ENCODE data around the gene MDP1.

MDP1 gene

GRCh38 chr14:24215495-24216344 is at the start of gene MDP1:
TSS of gene MDP1 (minus strand) at chr14:24216066. CDS start at chr14:24215955, 111 bp downstream.
- H3K9me3 ChIP-seq (ENCODE audit: control insufficient read depth in 1 of 2, low read length in 2 of 2) = no peaks in the 10 kb centered on the region
- H3K4me3 ChIP-seq (ENCODE audit: low read depth in 1 of 2, low read length in 2 of 2) = peak within 1 kb of the TSS; percentile 84 to 96
- peaks cover under 1 to 20% of the 10 kb centered on the region in 2 donors for H3K36me3 ChIP-seq (ENCODE audit: control insufficient read depth in 1 of 2, insufficient read depth in 2 of 2, low read length in 2 of 2)
- peak within 1 kb of the TSS; percentile 74 for H3K27ac ChIP-seq (ENCODE audit: low read depth, low read length)
- H3K4me1 ChIP-seq (ENCODE audit: control insufficient read depth in 1 of 2, insufficient read depth in 2 of 2, low read length in 2 of 2) = peaks cover 16 to 21% of the 10 kb centered on the region in 2 donors
- peak within 1 kb of the TSS; percentile 83 to 99 for H3K9ac ChIP-seq (ENCODE audit: low read depth in 1 of 2, low read length in 2 of 2)
- no peaks in the 10 kb centered on the region for H3K27me3 ChIP-seq (ENCODE audit: control insufficient read depth in 1 of 2, insufficient read depth in 2 of 2, low read length in 2 of 2)

- H3K36me3 ChIP-seq (ENCODE audit: control insufficient read depth in 1 of 2, insufficient read depth in 2 of 2, low read length in 2 of 2) = peaks cover 22 to 47% of the 10 kb centered on the region in 2 donors
- no peak overlapping the region for H3K4me3 ChIP-seq (ENCODE audit: low read depth in 1 of 2, low read length in 2 of 2)
- no peaks in the 10 kb centered on the region for H3K4me1 ChIP-seq (ENCODE audit: control insufficient read depth in 1 of 2, insufficient read depth in 2 of 2, low read length in 2 of 2)
- H3K27me3 ChIP-seq (ENCODE audit: control insufficient read depth in 1 of 2, insufficient read depth in 2 of 2, low read length in 2 of 2) = no peaks in the 10 kb centered on the region
- no peak overlapping the region for H3K27ac ChIP-seq (ENCODE audit: low read depth, low read length)
- H3K9me3 ChIP-seq (ENCODE audit: control insufficient read depth in 1 of 2, low read length in 2 of 2) = no peaks in the 10 kb centered on the region
- H3K9ac ChIP-seq (ENCODE audit: low read depth in 1 of 2, low read length in 2 of 2) = no peak overlapping the region
Measured at GRCh38 chr14:24264298-24264697, 48.4 kb upstream of the MDP1 start.

- H3K27ac ChIP-seq (ENCODE audit: low read depth, low read length) = no peak overlapping the region
- no peaks in the 10 kb centered on the region for H3K27me3 ChIP-seq (ENCODE audit: control insufficient read depth in 1 of 2, insufficient read depth in 2 of 2, low read length in 2 of 2)
- H3K4me3 ChIP-seq (ENCODE audit: low read depth in 1 of 2, low read length in 2 of 2) = no peak overlapping the region
- H3K4me1 ChIP-seq (ENCODE audit: control insufficient read depth in 1 of 2, insufficient read depth in 2 of 2, low read length in 2 of 2) = no peaks in the 10 kb centered on the region
- H3K9me3 ChIP-seq (ENCODE audit: control insufficient read depth in 1 of 2, low read length in 2 of 2) = no peaks in the 10 kb centered on the region
- H3K36me3 ChIP-seq (ENCODE audit: control insufficient read depth in 1 of 2, insufficient read depth in 2 of 2, low read length in 2 of 2) = peaks cover 17 to 43% of the 10 kb centered on the region in 2 donors
- H3K9ac ChIP-seq (ENCODE audit: low read depth in 1 of 2, low read length in 2 of 2) = no peak overlapping the region
Measured at GRCh38 chr14:24263848-24264247, 48.0 kb upstream of the MDP1 start.

- H3K27me3 ChIP-seq (ENCODE audit: control insufficient read depth in 1 of 2, insufficient read depth in 2 of 2, low read length in 2 of 2) = no peaks in the 10 kb centered on the region
- H3K9ac ChIP-seq (ENCODE audit: low read depth in 1 of 2, low read length in 2 of 2) = no peak within 1 kb of the TSS
- no peaks in the 10 kb centered on the region for H3K4me1 ChIP-seq (ENCODE audit: control insufficient read depth in 1 of 2, insufficient read depth in 2 of 2, low read length in 2 of 2)
- H3K9me3 ChIP-seq (ENCODE audit: control insufficient read depth in 1 of 2, low read length in 2 of 2) = no peaks in the 10 kb centered on the region
- peaks cover 16 to 35% of the 10 kb centered on the region in 2 donors for H3K36me3 ChIP-seq (ENCODE audit: control insufficient read depth in 1 of 2, insufficient read depth in 2 of 2, low read length in 2 of 2)
- no peak within 1 kb of the TSS for H3K27ac ChIP-seq (ENCODE audit: low read depth, low read length)
- no peak within 1 kb of the TSS for H3K4me3 ChIP-seq (ENCODE audit: low read depth in 1 of 2, low read length in 2 of 2)
Measured at GRCh38 chr14:24262821-24263733, 47.2 kb upstream of the MDP1 start, which contains the start of gene TGM1. TSS of gene TGM1 (minus strand) at chr14:24263177. CDS start at chr14:24262352, 825 bp downstream.

- no peaks in the 10 kb centered on the region for H3K27me3 ChIP-seq (ENCODE audit: control insufficient read depth in 1 of 2, insufficient read depth in 2 of 2, low read length in 2 of 2)
- H3K9ac ChIP-seq (ENCODE audit: low read depth in 1 of 2, low read length in 2 of 2) = no peak overlapping the region
- no peaks in the 10 kb centered on the region for H3K9me3 ChIP-seq (ENCODE audit: control insufficient read depth in 1 of 2, low read length in 2 of 2)
- no peak overlapping the region for H3K4me3 ChIP-seq (ENCODE audit: low read depth in 1 of 2, low read length in 2 of 2)
- H3K36me3 ChIP-seq (ENCODE audit: control insufficient read depth in 1 of 2, insufficient read depth in 2 of 2, low read length in 2 of 2) = peaks cover 10 to 26% of the 10 kb centered on the region in 2 donors
- no peak overlapping the region for H3K27ac ChIP-seq (ENCODE audit: low read depth, low read length)
- H3K4me1 ChIP-seq (ENCODE audit: control insufficient read depth in 1 of 2, insufficient read depth in 2 of 2, low read length in 2 of 2) = no peaks in the 10 kb centered on the region
Measured at GRCh38 chr14:24261969-24262327, 46.1 kb upstream of the MDP1 start.

- Histone ChIP-seq H3K4me3 (ENCODE audit: low read depth in 1 of 2, low read length in 2 of 2) (no peak overlapping the region), H3K27me3 (ENCODE audit: control insufficient read depth in 1 of 2, insufficient read depth in 2 of 2, low read length in 2 of 2) (no peaks in the 10 kb centered on the region), H3K4me1 (ENCODE audit: control insufficient read depth in 1 of 2, insufficient read depth in 2 of 2, low read length in 2 of 2) (no peaks in the 10 kb centered on the region), H3K36me3 (ENCODE audit: control insufficient read depth in 1 of 2, insufficient read depth in 2 of 2, low read length in 2 of 2) (peaks cover 5 to 21% of the 10 kb centered on the region in 2 donors), H3K9ac (ENCODE audit: low read depth in 1 of 2, low read length in 2 of 2) (no peak overlapping the region), H3K9me3 (ENCODE audit: control insufficient read depth in 1 of 2, low read length in 2 of 2) (no peaks in the 10 kb centered on the region), H3K27ac (ENCODE audit: low read depth, low read length) (no peak overlapping the region)
Measured at GRCh38 chr14:24261256-24261968, 45.5 kb upstream of the MDP1 start.

GRCh38 chr14:24260780-24261157 is 44.9 kb upstream of the MDP1 start:
- Histone ChIP-seq H3K9ac (ENCODE audit: low read depth in 1 of 2, low read length in 2 of 2) (no peak overlapping the region), H3K4me3 (ENCODE audit: low read depth in 1 of 2, low read length in 2 of 2) (no peak overlapping the region), H3K36me3 (ENCODE audit: control insufficient read depth in 1 of 2, insufficient read depth in 2 of 2, low read length in 2 of 2) (peaks cover 0 to 15% of the 10 kb centered on the region in 2 donors), H3K4me1 (ENCODE audit: control insufficient read depth in 1 of 2, insufficient read depth in 2 of 2, low read length in 2 of 2) (no peaks in the 10 kb centered on the region), H3K9me3 (ENCODE audit: control insufficient read depth in 1 of 2, low read length in 2 of 2) (no peaks in the 10 kb centered on the region), H3K27ac (ENCODE audit: low read depth, low read length) (no peak overlapping the region), H3K27me3 (ENCODE audit: control insufficient read depth in 1 of 2, insufficient read depth in 2 of 2, low read length in 2 of 2) (no peaks in the 10 kb centered on the region)

- Histone ChIP-seq H3K4me1 (ENCODE audit: control insufficient read depth in 1 of 2, insufficient read depth in 2 of 2, low read length in 2 of 2) (no peaks in the 10 kb centered on the region), H3K36me3 (ENCODE audit: control insufficient read depth in 1 of 2, insufficient read depth in 2 of 2, low read length in 2 of 2) (peaks cover 0 to 11% of the 10 kb centered on the region in 2 donors), H3K9me3 (ENCODE audit: control insufficient read depth in 1 of 2, low read length in 2 of 2) (no peaks in the 10 kb centered on the region), H3K27ac (ENCODE audit: low read depth, low read length) (no peak overlapping the region), H3K4me3 (ENCODE audit: low read depth in 1 of 2, low read length in 2 of 2) (no peak overlapping the region), H3K9ac (ENCODE audit: low read depth in 1 of 2, low read length in 2 of 2) (no peak overlapping the region), H3K27me3 (ENCODE audit: control insufficient read depth in 1 of 2, insufficient read depth in 2 of 2, low read length in 2 of 2) (no peaks in the 10 kb centered on the region)
Measured at GRCh38 chr14:24260026-24260779, 44.3 kb upstream of the MDP1 start.

- Histone ChIP-seq H3K4me1 (ENCODE audit: control insufficient read depth in 1 of 2, insufficient read depth in 2 of 2, low read length in 2 of 2) (no peaks in the 10 kb centered on the region), H3K36me3 (ENCODE audit: control insufficient read depth in 1 of 2, insufficient read depth in 2 of 2, low read length in 2 of 2) (peaks cover 0 to 12% of the 10 kb centered on the region in 2 donors), H3K27ac (ENCODE audit: low read depth, low read length) (no peak overlapping the region)
Measured at GRCh38 chr14:24259282-24260025, 43.6 kb upstream of the MDP1 start.

More at GRCh38 chr14:24259282-24260025, 43.6 kb upstream of the MDP1 start:
- Histone ChIP-seq H3K27me3 (ENCODE audit: control insufficient read depth in 1 of 2, insufficient read depth in 2 of 2, low read length in 2 of 2) (no peaks in the 10 kb centered on the region), H3K4me3 (ENCODE audit: low read depth in 1 of 2, low read length in 2 of 2) (no peak overlapping the region), H3K9ac (ENCODE audit: low read depth in 1 of 2, low read length in 2 of 2) (no peak overlapping the region), H3K9me3 (ENCODE audit: control insufficient read depth in 1 of 2, low read length in 2 of 2) (no peaks in the 10 kb centered on the region)
